CD4-positive, alpha-beta T cell treated with Interleukin-15 for 4 hours (primary cell): ENCODE measurements around the gene SPAST.
"Not testable (repeated sequence)": the region's sequence is repeated elsewhere in the genome, so short reads cannot be mapped to it uniquely, and the experiment has no call there.

ENCODE experiments used
- DNase-seq: peaks from one replicate; pipeline ENCODE4 v3.0.0-alpha.2; 2020; ENCODE audit warnings: low spot score

The SPAST gene

GRCh38 chr2:32124660-32125059 lies 61.3 kb downstream of the SPAST start:
- DNase-seq, result no peak

- no peak for DNase-seq
Observed at GRCh38 chr2:32128636-32129035, 65.3 kb downstream of the SPAST start.

GRCh38 chr2:32129086-32129485 lies 65.7 kb downstream of the SPAST start:
- no peak for DNase-seq

GRCh38 chr2:32135409-32135808 lies 72.1 kb downstream of the SPAST start:
- DNase-seq, result peak; percentile 28

- DNase-seq, result no peak
Observed at GRCh38 chr2:32136097-32136496, 72.7 kb downstream of the SPAST start.

GRCh38 chr2:32151544-32151943 lies 88.2 kb downstream of the SPAST start:
- DNase-seq, result not testable (repeated sequence)

- no peak for DNase-seq
Observed at GRCh38 chr2:32159678-32160077, 96.3 kb downstream of the SPAST start.

- DNase-seq, result no peak
Observed at GRCh38 chr2:32161296-32161695, 97.9 kb downstream of the SPAST start.

- DNase-seq, result not testable (repeated sequence)
Observed at GRCh38 chr2:32164254-32164653, 100.9 kb downstream of the SPAST start.

- not testable (repeated sequence) for DNase-seq
Observed at GRCh38 chr2:32165027-32165347, 101.6 kb downstream of the SPAST start.

- DNase-seq, result no peak
Observed at GRCh38 chr2:32166115-32166574, 102.8 kb downstream of the SPAST start.

- DNase-seq, result no peak
Observed at GRCh38 chr2:32168513-32168912, 105.2 kb downstream of the SPAST start.

GRCh38 chr2:32172870-32173269 lies 109.5 kb downstream of the SPAST start:
- DNase-seq, result no peak

GRCh38 chr2:32182667-32183066 lies 119.3 kb downstream of the SPAST start:
- DNase-seq, result no peak

GRCh38 chr2:32189011-32189410 lies 125.7 kb downstream of the SPAST start:
- DNase-seq, result no peak

- no peak for DNase-seq
Observed at GRCh38 chr2:32192418-32192817, 129.1 kb downstream of the SPAST start.

- DNase-seq, result no peak
Observed at GRCh38 chr2:32200814-32201213, 137.5 kb downstream of the SPAST start.

- DNase-seq, result not testable (repeated sequence)
Observed at GRCh38 chr2:32203428-32203827, 140.1 kb downstream of the SPAST start.
